GM18519 (cell line): Measurements from ENCODE around the gene BEGAIN.

Experiments
- ATAC-seq: cut with Tn5 transposase; IDR thresholded peaks from one replicate; pipeline ENCODE4 v1.9.1; 2021; ENCODE audit warnings: mild to moderate bottlenecking, moderate library complexity; ENCODE audit not compliant: unreplicated experiment, low FRiP score

BEGAIN gene

DNA sequence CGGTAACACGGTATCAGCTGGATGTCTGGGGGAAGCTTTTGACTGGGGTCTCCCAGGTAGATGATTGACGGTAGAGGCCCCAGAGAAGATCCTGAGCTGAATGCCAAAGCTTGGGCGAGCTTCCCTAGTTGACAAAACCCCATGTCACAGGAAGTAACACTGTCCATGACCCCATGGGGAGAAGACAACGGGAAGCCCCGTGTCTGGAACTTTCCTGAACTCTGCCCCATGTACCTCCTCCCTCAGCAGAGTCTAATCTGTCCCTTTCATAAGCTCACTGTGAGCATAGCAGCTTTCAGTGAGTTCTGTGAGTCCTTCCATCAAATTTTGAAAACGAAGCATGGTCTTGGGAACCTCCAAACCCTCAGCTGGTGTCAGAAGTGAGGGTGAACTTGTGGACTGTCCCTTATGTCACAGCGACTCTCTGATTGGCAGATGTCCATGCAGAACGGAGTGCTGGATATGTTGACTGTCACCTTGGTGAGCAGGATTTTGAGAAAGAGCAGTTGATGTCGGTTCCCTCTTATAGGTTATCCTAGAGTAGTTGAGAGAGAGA lies 29.7 kb upstream of the BEGAIN start:
- no peak for ATAC-seq

DNA sequence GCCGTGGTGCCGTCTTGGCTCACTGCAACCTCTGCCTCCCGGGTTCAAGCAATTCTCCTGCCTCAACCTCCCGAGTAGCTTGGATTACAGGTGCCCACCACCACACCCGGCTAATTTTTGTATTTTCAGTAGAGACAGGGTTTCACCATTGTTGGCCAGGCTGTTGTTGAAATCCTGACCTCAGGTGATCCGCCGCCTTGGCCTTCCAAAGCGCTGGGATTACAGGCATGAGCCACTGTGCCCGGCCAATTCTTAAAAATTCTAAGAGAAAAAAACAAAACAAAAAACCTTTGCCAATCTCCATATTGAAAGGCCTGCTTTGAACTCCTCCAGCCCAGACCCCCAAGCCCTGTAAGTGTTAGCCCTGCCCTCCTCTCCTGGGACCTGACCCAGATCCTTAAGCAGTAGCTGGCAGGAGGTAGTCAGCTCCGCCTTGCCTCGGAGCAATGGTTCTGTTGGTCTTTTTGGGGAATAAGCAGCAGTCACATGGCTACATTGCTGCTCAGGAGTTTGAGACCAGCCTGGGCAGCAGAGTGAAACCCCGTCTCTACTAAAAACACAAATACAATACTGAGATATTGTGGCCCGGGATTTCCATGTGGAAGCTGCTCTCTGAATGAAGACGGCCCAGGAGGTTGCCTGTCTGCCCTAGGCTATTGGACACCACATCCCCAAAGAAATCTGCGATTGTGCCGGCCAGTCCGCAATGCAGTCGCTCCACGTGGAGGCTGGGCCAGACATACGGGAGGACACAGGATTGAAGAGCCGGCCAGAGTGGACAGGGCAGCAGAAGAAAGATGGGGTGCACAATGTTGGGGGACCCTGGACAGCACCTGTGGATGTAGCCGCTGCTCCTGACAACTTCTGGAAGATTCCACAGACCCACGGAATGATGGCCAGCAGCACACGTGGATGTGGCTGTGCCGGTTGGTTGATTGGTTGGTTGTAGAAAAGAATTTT lies 28.8 kb upstream of the BEGAIN start:
- ATAC-seq, result no peak

DNA sequence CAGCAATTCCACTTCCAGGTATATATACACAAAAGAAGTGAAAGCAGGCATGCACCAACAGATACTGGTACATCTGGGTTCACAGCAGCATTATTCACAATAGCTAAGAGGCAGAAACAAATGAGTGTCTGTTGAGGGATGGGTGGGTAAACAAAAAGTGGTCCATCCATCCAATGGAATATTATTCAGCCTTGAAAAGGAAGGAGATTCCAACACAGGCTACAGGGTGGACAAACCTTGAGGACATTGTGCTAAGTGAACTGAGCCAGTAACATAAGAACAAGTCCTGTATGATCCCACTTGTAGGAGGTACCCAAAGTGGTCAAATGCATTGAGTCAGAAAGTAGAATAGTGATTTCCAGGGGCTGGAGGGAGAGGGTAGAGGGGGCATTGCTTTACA lies 27.6 kb upstream of the BEGAIN start:
- ATAC-seq, result no peak

DNA sequence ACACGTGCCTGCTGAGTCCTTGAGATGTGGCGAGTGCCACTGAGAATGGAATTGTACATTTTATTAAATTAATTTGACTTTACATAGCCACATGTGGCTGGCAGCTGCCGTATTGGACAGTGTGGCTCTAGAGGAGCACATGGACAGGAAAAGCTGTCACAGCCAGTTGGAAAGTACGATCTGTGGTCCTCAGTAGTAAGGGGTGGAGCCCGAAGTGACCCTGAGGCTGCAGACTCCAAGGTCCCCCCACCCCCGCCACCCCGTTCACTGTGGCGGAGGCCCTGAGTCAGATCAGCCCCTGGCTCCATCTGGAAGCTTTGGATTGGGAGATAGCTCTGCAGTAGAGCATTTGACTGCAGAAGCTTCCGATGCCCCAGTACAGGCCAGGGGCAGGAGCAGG lies 25.8 kb upstream of the BEGAIN start:
- ATAC-seq, result no peak

DNA sequence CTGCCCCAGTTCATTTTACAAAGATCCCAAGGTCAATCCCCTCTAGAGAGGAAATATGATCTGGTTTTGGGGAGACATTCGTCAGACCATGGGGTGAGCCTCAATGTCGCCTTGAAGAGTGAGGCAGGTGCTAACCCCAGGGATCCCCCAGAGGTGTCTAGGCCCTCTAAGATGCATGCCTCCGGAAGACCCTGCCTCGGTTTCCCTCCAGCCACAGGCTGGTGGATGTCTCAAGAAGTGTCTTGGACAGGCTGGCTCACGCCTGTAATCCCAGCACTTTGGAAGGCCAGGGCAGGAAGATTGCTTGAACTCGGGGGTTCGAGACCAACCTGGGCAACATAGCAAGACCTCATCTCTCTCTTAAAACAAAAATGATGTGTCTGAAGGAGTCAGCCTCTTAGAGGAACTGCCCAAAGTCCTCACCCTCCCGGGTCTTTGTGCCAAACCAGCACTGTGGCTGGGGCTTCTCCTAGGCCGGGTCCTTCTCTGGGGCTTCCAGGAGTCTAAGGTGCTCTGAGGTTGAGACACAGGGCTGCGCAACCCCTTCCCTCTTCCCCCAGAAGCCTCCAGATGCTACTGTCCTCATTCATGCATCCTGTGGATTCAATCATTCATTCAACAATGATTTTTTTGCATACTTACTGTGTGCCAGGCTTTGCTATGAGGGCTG lies 24.7 kb upstream of the BEGAIN start:
- no peak for ATAC-seq

DNA sequence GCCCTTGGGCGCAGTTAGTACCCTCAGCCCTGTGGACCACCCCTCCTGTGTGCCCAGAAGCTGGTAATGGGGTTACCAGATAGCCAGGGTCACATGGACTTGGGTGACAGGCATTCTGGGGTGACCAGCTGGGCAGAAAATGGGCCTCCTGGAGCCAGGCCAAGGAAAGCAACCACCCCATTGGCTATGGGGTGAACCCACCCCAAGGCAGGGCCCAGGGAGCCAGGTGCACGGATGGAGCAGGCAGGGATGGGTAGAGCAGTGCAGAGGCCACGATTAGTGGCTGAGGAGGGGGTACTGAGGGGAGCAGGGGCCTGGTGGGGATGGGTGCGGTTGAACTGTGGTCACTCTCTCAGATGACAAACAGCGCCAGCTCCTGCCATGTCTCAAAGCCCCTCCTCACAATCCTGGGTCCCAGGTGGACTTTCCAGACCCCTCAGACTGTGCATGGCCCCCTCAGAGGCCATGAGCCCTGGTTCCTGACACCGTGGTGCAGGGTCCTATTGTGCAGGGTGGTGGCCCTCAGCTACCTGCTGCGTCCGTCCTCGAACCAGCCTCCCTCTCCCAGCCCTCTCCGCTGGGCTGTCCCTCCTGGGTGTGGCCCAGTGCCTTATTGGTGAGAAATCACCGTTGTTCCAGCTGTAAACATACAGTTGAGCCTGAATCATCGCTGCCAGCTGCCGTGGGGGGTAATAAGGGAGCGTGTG lies 23.4 kb upstream of the BEGAIN start:
- no peak for ATAC-seq

DNA sequence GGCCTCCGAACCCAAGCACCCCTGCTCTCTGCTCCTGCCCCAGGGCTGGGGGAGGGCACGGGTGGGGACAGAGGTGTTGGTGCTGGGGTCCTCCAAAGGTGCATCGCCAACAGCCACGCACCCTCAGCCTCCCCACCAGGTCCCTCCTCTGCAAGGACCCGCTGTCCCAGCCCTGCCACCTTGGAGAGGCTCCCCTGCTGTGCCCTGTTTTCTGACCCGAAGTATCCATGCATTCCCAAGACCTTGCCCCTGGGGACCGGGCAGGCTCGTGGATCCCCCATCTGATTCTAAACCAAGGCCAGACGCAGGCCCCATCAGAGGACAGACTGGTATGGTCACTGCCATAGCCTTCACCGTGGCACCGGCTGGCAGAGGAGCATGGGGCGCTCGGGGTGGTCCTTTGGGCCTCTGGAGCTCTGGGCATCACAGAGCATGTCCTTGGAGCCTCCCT lies 22.7 kb upstream of the BEGAIN start:
- no peak for ATAC-seq

DNA sequence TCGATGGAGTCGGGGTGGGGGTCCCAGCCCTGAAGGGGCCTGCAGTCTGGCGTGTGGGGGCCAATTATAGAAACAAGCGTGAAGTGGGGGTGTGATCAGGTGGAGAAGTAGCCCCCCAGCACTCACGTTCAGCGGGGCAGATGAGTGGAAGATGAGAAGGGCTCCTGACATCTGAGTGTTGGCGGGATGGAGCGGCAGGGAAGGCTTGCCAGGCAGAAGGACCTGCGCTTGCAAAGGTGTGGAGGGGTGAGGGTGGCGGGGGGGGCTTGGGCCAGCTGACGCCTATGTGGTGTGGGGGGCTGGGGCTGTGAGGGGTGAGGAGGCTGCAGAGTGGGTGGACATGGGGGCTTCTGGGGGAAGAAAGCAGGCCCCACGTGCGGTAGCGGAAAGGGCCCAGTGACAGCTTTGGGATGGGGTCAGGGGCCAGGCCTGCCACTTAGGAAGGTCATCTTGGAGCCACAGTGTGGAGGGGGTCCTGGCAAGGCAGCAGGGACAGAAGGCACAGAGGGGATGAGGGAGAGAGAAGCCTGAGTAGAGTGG lies 22.2 kb upstream of the BEGAIN start:
- ATAC-seq, result no peak

DNA sequence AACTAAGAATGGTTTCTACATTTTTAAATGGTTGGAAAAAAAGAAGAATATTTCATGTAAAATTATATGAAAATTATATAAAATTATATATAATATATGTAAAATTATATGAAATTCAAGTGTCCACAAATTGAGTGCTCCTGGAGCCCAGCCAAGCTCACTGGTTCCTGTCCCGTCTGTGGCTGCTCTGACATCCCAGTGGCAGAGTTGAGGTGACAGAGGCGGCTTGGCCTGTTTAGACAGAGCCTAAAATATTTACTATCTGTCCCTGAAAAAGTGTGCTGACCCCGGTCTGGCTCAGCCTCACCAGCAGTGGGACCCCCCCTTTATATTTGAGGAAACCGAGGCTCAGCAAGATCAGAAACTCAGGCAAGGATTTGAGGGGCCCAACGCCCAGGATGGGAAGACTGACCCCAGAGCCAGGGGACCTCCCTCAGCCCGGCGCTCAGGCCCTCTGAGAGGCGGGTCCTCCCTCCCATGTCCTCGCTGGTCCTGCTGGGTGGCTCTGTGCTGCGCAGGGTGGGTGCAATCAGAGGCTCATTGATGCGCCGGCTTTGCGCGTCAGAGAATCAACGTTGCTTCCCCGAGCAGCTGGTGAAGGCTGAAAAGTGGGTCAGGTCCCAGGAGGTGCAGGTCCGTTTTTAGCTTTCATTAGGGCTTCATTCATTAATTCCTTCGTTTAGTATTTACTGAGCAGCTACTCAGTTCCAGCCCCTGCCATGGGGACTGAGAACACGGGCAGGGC lies 21.5 kb upstream of the BEGAIN start:
- ATAC-seq, result no peak

DNA sequence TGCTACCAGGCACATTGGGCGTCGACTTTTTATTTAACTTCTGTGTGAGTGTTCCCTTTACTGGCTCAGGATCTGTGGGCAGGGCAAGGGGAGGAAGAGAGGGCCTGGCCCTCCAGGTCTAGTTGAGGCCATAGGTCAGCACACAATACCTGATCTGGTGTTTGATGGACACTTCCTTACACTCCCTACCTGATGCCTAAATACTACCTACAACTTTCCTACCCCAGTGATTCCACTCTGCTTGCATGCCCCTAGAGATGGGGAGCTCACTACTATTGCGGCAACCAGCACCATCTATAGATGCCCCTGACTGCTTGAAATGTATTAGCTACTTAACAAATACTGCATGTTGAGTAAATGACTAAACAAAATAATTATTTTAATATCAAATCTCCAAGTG lies 20.8 kb upstream of the BEGAIN start:
- ATAC-seq, result no peak

DNA sequence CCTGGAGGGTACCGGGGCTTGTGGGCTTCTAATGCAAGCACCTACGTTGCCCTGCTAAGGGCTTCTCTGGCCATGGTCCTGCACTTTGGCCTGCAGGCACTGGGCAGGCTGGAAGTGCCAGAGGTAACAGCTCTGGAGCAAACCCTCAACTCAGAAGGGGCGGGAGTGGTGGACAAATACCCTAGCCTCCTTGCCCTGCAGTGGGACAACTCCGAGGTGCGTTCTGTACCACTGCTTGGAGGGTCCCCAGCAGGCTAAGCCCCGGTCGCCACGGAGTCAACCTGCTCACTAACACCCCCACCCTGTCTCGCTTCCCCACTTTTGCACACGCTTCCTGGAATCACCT lies 20.4 kb upstream of the BEGAIN start:
- ATAC-seq, result no peak

DNA sequence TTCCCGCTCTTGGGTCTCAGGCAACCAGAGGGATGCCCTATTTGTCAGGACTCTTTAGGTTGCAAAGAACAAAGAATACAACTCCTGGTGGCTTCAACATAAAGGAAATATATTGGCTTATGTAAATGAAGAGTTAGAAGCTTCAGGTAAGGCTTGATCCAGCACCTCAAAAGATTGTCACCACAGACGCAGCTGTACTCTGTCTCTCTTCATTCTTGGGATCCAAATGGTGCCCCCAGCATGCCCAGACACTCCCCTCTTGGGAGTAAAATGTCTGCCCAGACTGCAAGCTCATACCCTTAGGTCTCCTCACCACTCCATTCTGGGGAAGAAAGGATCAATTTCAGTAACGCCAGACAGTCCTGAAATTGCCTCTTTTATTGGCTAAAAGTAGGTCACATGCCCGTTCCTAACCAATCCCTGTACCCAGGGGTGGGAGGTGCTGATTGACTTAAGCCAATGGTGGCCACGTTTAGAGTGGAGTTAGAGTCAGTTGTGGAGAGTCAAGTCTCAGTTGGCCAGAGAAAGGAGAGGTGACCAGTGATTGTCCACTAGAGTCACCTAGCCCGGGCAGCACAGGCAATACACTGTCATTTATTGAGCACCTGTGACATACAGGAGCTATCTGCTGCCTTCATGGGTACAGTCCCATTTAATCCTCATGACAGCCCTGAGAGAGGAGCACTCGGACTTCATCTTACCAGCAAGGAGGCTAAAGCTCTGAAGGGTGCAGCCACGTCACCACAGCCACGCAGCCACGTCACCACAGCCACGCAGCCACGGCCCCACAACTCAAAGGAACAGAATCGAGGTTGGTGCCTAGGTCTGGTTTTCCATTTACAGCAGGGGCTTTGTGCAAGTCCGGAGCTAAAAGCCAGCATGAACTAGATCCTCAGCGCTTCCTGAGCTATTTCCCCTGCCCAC lies 19.7 kb upstream of the BEGAIN start:
- no peak for ATAC-seq

DNA sequence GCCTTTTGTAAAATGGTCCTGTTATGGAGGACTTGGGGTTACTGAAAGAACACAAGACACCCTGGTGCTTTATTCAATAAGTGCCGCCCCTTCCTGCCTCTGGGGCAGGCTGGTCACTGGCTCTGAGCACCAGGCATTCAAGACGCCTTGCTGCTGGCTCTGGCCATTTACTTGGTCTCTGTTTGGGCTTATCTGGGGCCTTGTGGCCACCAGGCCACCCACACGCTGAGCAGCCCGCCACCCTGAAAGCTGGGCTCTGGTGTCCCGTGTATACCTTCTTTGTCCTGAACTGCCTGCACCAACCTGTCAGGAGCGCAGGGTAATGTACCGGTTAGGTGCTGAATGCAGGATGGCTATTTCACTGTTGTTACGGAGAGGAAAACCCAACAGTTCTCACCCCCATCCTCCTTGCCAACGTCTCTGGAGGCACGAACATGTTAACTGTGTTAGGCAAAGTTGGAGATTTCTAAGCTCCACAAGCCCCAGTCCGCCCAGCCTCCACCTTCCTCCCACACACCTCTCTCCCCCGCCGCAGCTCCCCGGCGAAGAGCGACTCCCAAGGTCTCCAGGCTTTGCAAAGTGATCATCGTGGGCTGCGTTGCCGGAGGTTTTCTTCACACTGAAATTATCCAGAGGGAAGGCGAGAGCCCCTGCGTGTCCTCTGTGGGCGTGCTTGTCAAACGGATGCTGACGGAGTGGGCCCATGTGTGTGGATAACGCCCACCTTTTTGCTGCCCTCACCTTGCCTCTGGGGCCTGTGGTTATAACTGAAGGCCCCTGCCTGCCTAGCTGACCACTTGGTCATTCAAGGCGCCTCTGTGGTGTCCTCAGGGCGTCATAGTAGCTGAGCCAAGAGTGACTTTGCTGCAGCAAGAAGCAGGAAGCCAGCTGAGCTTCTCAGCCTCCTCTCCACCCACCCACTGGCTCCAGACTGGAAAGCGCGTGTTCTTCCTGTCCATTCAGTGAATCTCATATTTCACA lies 18.8 kb upstream of the BEGAIN start:
- ATAC-seq, result no peak

DNA sequence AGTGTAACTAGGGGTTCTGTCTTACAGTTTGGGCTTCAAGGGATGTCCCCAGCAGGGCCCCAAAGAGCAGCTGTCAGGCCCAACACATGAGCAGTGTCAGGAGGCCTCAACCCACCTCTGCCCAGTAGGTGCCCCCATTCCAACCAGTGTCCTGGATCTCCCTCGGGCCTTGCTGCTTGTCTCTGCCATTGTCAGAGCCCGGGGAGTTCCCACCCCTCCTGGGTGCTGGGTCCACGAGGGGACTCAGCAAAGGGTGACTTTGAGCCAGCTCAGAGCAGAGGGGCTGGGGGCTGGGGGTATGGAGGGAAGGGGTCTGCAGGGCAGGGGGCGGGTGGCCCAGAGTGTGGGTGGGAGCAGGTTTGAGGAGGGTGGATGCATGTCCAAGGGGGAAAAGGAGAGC lies 18.0 kb upstream of the BEGAIN start:
- no peak for ATAC-seq

DNA sequence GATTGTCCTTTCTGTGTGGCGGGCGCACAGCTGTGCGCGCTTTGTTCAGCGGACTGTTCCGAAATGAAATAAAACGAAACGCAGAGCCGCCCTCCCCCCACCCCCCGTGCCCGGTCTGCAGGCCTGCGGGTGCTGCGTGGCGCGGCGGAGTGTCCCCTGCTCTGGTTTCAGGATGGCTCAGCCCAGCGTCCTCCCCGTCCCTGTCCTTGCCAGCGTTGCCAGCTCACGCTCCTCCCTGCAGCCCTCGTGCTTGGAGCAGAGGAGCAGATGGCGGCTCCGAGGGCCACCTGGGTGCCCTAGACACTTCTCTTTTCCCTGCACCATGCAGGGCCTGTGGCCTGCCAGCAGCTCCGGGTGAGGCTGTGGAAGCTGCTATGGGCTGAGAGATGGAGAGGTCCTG lies 17.5 kb upstream of the BEGAIN start:
- ATAC-seq, result no peak

DNA sequence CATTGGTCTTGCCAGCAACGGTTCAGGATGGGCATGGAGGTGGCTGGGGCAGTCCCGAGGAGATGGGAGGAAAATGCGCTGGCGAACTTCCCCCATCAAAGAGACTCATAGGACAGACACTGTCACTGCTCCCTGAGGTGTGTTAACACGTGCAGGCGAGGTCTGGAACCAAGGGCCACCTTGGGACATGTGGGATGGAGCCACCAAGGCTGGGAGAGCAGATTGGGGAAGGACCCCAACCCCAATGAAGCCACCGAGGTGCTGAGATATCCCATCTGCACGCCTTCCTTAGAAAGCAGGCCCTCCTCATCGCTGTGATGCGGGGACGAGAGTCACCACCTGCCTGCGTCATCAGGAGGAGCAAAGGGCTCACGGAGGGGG lies 16.9 kb upstream of the BEGAIN start:
- no peak for ATAC-seq

DNA sequence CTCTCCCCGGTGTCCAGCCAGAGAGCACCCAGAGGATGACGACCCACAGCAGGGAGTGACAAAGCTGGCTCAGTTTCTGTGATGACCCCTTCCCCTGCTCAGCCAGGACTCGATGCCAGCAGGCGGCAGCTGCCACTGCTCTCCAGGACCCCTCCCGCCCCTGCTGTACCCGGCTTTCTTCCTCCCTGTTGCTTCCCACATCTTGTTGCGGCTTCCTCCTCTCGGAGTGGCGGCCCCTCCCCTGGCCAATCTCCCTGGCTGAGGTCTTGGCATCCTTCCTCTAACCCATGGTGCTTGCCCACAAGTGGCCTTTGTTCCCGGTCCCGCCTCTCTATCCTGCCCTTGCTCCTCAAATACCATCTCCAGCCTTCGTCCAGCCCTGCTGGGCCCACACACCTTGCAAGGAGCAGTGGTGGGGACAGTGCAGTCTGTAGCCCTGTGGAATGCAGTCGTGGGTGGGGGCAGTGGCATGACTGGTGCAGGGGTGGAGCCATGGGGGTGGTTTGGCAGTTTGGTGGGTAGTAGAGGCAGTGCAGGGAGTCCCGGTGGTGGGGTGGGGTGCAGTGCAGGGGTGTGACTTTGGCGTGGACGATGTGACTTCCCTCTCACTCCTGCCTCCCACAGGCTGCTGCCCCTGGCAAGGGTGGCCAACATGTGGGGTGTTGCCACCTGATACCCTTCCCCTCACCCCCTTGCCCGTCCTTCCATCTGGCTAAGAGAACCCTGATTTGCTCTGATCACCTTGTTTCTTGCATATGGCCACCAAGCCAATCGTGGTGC lies 16.3 kb upstream of the BEGAIN start:
- no peak for ATAC-seq
